Ovary (tissue), 3 donors: ENCODE data around the gene MGME1.

Experiments used
- CTCF ChIP-seq, 3 donors: fragments of 450-650 bp in 2 of 3; fragments of 200-600 bp in 1 of 3; IDR thresholded peaks; one replicate each; pipeline versions ENCODE4 v1.5.1 to v1.8.0; 2016 to 2022; ENCODE audit warnings: antibody characterized with exemption in 3 of 3, mild to moderate bottlenecking in 1 of 3
- EP300 ChIP-seq: sonication (generic); formaldehyde crosslinking; IDR thresholded peaks from one replicate; pipeline ENCODE4 v1.6.1; 2017; ENCODE audit warnings: antibody characterized with exemption
- POLR2A ChIP-seq: fragments of 450-650 bp; IDR thresholded peaks from one replicate; pipeline ENCODE4 v1.6.1; 2017; ENCODE audit warnings: antibody characterized with exemption, mild to moderate bottlenecking, moderate library complexity
- donor health status: DM: no; HTN: no; CAD: no.

- TF ChIP-seq CTCF (IDR thresholded peaks at IDR 0.05) (no peak), EP300 (no peak), POLR2A (no peak)
Observed at GRCh38 chr20:17990278-17990972, 21.6 kb downstream of the MGME1 start.
